AG04449 (cell line): ENCODE measurements around the gene PPM1H.

Experiments
- CTCF ChIA-PET: fragments of 350-600 bp; formaldehyde crosslinking; extraction: SDS; loops from one replicate; lab custom pipeline; 2021; ENCODE audit warnings: antibody characterized with exemption; lab: Yijun Ruan, JAX
- POLR2A ChIA-PET: fragments of 400-600, 350-600 bp; formaldehyde crosslinking; extraction: SDS; loops from one replicate; lab custom pipeline; 2020; ENCODE audit warnings: antibody characterized with exemption, inconsistent platforms; lab: Yijun Ruan, JAX
- DNase-seq: peaks from one replicate; pipeline ENCODE4 v3.0.0-alpha.2; 2010; ENCODE audit warnings: low read depth, low spot score
- H3K4me3 ChIP-seq: 2 replicates; pipeline ENCODE4 v1.5.1; 2011; ENCODE audit warnings: low read depth, mild to moderate bottlenecking, control low read depth, low read length
- CTCF ChIP-seq: IDR thresholded peaks from one replicate; pipeline ENCODE4 v1.5.1; 2011; ENCODE audit warnings: mild to moderate bottlenecking, moderate library complexity, low read length, control low read depth, inconsistent platforms; ENCODE audit not compliant: insufficient read depth; ENCODE audit errors: missing control alignments

Gene PPM1H

GRCh38 chr12:62925680-62926079, 9.3 kb downstream of the PPM1H start:
- DNase-seq: no peak
- ChIA-PET POLR2A (no interaction called here), CTCF (interaction anchor here (1.2 to 1.3 kb wide), 2 partner anchors 8 to 113 kb away, joined by 3 to 4 read pairs; no protein-coding TSS in a partner anchor)
- no peak for TF ChIP-seq CTCF
- no peak overlapping the region for H3K4me3 ChIP-seq

DNA sequence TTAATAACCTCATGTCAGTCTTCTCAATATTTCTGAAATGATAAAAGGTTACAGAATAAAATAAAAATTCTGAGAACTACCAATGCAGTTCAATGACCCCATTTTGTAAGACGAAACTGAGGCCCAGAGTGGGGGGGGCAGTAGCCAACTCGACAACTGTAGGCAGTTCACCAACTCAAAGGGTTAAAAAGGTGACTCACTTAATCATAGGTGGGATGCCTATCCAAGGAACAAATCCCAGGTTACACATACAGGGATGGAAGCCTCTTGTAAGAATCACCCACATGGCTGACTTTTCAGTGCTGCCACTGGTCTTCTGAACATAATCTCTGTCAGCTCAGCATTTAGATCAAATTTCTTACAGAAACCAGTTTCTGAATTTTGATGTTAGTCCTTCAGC, 10.9 kb downstream of the PPM1H start:
- CTCF ChIA-PET: interaction anchor here (1.2 kb wide), 1 partner anchor 111 kb away, joined by 3 read pairs; no protein-coding TSS in a partner anchor
- POLR2A ChIA-PET: no interaction called here
- TF ChIP-seq CTCF: no peak
- H3K4me3 ChIP-seq: no peak overlapping the region
- DNase-seq: no peak

DNA sequence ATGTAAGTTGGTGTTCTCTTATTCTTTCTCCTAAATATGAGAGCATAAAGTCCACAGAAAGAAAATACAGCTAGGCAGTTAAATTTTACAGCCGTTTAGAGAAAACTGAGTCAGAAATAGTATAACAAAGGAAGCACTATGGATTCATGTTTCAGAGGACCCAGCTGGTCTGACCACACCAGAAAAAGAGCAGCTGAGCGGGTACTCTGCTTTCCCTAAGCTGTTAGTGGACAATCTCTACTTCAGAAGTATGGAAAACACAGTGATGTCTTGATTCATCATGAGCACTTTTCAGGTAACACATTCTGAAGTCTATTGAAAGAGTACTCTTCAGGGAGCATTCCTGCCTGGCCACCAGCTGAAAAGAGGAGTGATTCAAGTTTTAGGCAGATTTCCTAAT, 12.4 kb downstream of the PPM1H start:
- TF ChIP-seq CTCF: no peak
- no peak for DNase-seq
- POLR2A ChIA-PET: interaction anchor here (1.0 kb wide), 1 partner anchor 11 kb away, joined by 5 read pairs; no protein-coding TSS in a partner anchor
- H3K4me3 ChIP-seq: no peak overlapping the region
- CTCF ChIA-PET: interaction anchor here (1.1 to 2.2 kb wide), 4 partner anchors 10 to 147 kb away, joined by 3 to 8 read pairs (median 3); no protein-coding TSS in a partner anchor

DNA sequence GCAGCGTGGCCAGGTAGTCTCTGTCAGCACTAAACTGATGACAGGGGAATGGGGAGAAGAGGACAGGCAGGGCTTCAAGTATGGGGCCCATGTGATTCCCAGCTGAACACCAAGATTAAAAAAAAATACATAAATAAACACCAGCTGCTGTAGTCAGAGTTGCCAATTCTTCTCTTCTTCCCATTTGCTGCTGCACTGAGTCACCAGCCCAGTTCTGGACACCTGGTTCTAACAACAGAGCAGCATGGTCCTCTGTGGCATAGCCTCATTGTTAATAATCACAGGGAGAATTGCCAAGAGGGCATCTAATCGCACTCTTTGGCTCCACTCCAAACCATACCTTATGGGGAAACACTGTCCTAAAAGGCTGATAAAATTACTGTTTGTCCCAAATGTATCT, 15.1 kb downstream of the PPM1H start:
- no peak overlapping the region for H3K4me3 ChIP-seq
- TF ChIP-seq CTCF: no peak
- POLR2A ChIA-PET: interaction anchor here (1.3 kb wide), 1 partner anchor 53 kb away, joined by 3 read pairs; no protein-coding TSS in a partner anchor
- DNase-seq: no peak
- CTCF ChIA-PET: interaction anchor here (0.6 to 1.4 kb wide), 3 partner anchors 14 to 150 kb away, joined by 3 to 5 read pairs (median 5); partner anchors contain the start of gene PPM1H

DNA sequence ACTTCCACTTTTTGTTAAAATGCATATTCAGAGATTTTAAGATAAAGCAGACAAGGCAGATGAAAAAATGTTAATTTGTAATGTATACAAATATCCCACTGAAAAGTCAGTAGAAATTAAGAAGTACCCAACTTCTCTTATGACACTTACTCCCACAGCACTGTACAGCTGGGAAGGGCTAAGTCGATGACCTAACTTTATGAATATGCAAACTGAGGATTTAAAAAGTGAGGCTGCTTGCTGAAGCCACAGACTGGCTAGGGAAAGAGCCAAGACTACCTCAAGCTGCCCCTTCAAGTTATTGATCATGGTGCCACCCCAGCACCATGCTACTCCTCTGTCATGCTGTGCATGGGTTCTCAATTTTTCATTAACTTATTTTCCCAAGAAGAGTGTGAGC, 17.0 kb downstream of the PPM1H start:
- TF ChIP-seq CTCF: no peak
- ChIA-PET CTCF (no interaction called here), POLR2A (no interaction called here)
- no peak overlapping the region for H3K4me3 ChIP-seq
- DNase-seq: no peak

DNA sequence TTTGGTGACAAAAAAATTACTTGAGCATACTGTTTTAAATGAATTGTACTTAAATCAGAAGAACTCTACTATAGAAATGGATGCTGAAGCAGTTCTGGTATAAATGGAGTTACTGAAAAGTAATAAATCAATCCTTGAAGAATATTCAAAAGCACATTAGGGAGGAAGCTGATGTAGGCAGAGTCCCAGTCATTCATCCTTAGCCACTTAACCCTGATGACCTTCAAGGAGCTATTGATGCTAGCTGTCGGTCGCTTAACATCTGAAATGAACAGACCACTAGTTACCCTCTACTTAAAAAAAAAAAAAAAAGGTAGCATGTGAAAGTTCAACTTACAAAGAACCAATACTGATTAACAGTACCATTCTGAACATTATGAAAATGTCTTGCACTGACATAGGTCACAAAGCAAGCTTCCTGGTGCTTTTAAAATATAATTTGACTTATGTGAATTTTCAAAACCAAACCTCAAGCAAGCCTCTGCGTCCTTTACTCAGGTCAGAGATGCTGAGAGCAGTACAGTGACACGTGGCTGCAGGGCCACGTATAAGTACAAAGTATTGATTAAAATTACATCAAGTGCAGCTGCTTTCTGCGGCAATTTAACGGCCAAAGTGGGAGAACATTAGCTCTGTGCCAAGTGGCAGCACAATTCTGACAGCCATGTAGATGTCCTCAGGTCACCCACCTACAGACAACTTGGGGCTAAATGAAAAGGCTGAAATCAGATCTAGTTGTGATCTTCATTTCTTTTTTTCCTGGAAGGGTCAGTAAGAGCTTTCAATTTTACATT, 18.1 kb downstream of the PPM1H start:
- ChIA-PET POLR2A (no interaction called here), CTCF (interaction anchor here (1.0 to 1.4 kb wide), 4 partner anchors 12 to 152 kb away, joined by 4 to 6 read pairs (median 4); partner anchors contain the start of gene PPM1H)
- DNase-seq: no peak
- no peak for TF ChIP-seq CTCF
- no peak overlapping the region for H3K4me3 ChIP-seq
